Left renal pelvis (tissue), 4 donors: ENCODE data around the gene PTPRJ. TPM values are rescaled to one million over a fixed set of nuclear protein-coding genes. Genes with fewer than 3 reads are reported as not detected.
A peak's percentile ranks its signal among the peaks of the same experiment; 100 is the strongest.

Experiments
- DNase-seq, 4 donors: peaks; one replicate each; pipeline ENCODE4 v3.0.0-alpha.2; 2013; ENCODE audit warnings: low read depth in 4 of 4, low spot score in 3 of 4
- polyA plus RNA-seq, 4 donors: library from polyadenylated mRNA; unstranded; fragments of 120-200 nt; gene quantifications; one replicate each; pipeline ENCODE4 v1.2.1, GENCODE V29; 2013; ENCODE audit not compliant: insufficient read length in 4 of 4

Gene PTPRJ
- polyA plus RNA-seq, 4 donors = 9.0 to 25.1 (median 23.9) TPM

DNA sequence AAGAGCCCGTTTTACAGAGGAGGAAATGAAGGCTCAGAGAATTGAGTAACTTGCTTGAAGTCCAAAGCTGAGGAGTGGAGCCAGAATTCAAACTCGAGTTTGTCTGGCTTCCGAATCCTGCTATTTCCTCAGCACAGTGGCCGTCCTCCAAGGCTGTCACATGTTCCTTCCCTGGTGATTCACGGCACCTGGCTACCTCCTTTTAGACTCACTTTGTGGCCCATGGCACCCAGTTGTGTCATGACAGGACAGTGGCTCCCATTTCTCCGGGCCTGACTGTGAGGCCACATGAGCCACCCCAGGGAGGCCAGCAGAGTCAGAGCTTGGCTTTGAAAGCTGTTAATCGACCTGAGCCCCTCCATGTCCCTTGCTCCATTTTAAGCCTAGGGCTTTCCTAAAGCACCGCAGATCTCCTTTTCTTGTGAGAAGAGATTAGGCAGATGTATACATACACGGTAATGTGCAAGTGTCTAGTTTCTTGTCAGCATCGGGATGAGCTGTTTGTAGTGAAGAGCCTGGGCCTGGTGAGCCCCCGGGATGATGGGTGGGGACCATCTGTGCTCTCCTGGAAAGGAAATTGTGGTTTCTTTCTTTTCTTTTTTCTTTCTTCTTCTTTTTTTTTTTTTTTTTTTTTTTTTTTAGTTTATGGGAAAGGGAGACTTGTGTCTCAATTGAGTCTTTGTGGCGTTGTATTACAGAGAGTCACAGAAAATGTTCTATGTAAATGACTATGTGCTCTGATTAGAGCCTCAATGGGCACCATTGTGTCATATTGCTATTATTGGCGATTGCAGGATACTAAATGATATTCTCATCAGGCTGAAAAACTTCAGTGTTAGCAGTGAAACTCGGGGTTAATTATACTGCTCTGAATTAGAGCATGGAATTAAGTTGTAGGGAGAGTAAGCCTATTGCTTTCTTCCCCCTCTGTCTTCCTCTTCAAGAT, 54.8 kb downstream of the PTPRJ start:
- DNase-seq = no peak

DNA sequence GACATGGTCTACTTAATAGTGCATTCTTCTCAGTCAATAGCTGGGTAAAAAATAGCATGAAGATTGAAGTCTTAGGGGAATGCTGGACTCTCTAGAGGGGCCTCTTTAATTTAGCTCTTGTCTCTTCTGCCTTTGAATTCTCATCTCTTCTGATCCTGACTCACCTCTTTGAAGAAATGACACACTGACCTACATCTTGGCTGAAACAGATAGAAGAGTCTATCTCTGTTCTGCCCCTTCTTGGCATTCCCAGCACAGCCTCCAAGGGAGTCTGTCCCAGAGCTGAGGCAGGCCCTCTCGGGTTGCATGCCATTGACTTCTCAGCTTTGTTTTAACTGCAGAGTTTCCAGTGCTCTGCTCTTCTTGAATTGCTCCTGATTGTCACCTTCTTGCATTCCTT, 55.7 kb downstream of the PTPRJ start:
- no peak for DNase-seq

DNA sequence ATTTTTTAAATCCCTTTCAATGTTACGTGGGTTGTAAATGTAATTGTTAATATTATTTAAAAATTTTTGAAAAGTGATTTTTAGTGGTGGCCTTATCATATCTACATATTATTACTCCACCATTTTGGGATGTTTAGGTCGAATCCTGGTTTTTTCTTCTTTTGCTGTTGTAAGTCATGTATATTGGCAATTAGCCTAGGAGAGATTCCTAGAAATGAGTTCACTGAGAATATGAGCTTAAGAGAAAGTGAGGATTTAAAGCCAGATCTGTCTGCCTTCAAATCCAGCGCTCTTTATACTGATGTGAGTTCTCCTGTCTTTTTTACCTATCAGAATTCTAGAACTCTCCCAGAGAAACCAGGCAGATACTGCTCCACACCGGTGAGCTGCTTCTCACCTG, 56.1 kb downstream of the PTPRJ start:
- DNase-seq = no peak

DNA sequence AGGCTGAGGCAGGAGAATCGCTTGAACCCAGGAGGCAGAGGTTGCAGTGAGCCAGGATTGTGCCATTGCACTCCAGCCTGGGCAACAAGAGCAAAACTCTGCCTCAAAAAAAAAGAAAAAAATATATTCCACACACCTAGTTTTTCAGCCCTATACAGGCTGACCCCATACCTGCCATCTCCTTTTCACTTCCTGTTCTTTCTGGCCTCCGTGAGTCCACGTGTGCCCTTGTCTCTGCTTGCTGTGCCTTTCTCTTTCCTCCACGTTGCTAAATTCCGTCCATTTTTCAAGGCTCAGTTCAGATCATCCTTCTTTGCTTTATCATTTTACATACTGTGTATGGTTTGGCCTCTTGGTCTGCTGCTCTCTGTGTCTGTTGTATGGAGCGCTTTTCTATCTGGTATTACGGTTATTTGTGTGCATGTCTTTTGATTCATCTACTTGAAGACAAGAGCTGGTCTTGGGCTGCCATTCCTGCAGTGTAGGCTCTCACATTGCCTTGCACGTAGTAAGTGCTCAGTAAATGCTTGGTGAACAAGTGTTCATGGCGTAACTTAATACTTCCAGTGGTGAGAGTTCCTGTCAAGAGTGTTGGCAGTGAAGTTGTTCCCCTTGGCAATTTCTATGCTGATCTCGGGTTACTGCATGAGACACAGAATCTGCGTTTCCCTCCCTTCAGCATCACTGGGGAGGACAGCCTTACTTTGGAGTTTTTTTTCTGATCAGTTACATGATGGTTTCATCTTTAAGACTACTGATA, 57.5 kb downstream of the PTPRJ start:
- no peak for DNase-seq

DNA sequence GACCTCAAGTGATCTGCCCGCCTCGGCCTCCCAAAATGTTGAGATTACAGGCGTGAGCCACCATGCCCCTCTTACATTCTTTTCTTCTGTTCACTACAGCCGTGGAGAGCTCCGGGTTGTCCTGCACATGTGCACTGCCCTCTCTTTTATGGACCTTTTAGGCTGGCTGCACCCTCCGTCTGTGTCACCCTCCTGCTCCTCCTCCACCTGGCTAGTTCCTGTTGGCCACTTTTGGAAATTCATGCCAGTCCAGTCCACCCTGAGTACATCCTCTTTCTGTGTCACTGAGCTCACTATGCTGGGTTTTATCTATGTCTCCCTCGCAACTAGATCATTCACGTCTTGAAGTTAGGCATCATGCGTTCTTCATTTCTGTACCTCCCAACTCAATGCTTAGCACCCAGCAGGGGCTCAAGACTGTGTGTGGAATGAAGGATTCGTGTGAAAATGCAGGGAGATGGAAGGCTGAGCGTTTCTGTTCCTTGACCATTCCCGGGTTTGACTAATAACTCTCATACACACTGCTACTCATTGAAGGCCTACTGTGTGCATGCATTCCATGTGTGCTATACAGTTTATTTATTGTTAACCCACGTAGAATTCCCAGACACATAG, 60.6 kb downstream of the PTPRJ start:
- DNase-seq = no peak

DNA sequence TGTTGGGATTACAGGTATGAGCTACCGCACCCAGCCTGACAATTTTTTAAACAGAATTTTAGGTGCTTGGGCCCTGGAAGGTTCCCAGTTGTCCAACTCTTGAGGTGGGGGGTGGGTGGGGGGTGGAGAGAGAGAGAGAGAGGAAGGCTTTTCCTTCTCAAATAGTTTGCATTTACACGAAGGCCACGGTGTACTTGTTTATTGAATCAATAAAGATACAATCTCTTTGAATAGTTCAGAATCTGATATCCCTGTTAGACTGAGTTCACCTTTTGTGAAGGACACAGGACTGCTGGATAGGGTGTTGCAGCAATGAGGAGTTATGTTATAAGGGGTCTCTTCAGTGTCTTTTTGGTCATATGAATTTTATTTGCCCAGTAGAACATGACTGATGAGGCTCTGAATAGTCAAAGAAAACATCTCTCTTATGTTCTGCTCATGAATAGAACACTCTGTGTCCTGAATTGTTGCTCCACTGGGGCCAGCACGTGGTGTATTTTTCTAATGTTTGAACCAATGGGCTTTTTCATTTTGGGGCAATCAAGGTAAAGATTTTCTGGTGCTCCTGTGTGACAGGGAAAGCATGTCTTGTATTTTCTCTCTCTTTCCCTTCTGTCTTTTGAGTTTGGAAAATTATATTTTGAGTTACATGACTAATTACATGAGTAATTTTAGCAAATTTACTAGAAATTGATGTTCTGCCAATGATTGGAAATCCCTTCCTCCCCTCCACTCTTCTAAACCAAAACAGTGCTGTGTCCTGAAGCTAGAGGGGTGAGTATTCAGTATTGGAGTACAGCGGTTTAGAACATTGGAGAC, 61.7 kb downstream of the PTPRJ start:
- no peak for DNase-seq

DNA sequence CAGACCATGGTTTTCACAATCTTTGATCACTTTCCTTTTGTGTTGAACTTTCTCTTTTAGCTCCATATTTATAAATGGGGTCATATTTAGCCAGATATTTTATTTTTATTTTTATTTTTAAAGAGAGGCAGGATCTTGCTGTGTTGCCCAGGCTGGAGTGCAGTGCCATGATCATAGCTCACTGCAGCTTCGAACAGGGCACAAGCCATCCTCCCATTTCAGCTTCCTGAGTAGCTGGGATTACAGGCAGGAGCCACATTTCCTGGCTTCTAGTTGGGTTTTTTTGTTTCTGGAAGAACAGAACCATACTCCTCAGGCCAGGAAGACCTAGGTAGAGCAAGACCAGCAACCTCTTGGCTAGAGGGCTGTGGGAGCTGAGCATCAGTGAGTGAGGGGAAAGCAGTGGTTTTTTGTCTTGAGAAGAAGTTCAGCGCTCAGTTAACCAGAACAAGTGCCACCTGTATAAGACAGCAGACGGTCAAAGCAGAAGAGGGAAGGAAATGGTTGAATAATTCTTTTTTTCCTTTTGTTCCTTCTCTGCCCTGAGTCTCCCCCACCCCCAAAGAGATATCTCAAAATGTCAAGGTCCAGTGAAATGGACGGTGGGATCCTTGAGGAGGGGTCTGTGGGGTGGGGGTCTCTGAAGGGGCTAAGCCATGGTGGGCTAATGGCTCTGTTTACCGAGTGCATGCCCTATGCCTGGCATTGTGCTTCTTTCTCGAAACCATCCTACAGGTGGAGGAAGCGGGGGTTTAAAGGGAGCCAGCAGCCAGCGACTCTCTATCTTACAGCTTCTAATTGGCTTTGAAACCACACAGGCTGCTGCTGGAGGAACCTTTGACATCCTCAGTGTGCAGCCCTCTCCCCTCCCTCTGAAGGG, 63.0 kb downstream of the PTPRJ start:
- no peak for DNase-seq

DNA sequence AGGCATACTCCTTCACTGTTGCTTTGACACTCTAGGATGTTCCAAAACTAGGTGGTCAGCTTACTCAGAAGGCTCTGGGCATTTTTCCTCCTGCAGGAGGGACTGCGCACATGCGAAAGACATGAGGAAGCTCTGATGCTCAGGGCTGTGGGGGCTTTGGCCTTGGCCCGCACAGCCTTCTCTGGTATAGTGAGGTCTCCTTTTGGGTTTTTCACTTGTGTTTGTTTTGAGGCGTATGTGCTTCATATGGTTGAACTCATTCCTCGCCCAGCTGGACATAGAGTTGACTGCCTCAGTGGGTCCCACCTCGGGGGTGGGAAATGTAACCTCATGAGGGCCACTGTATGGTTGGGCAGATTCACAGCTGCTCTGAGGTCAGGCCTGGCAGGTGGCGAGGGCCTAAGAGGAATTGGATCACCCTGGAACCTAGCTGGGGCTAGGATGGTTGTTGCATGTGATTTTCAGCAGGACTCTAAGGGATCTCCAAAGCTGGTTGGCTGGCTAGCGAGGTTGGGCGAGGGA, 63.7 kb downstream of the PTPRJ start:
- no peak for DNase-seq

DNA sequence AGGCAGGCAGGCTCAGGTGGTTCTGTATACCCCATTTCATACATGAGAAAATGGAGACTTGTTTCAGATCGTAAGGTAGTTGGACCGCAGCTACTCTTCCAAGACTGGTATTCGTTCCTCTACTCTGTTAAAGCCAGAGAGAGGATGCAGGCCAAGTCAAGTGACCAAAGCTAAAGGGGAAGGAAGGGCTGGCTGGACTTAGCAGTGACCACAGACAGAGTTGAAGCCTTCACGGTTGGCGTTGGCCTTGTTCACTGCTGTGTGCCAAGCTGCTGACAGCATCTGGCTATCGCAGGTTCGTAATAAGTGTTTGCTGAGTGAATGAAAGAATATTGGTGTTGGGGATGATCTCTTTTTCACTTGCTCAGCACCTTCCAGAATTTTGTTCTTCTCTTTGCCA, 64.2 kb downstream of the PTPRJ start:
- DNase-seq = no peak

DNA sequence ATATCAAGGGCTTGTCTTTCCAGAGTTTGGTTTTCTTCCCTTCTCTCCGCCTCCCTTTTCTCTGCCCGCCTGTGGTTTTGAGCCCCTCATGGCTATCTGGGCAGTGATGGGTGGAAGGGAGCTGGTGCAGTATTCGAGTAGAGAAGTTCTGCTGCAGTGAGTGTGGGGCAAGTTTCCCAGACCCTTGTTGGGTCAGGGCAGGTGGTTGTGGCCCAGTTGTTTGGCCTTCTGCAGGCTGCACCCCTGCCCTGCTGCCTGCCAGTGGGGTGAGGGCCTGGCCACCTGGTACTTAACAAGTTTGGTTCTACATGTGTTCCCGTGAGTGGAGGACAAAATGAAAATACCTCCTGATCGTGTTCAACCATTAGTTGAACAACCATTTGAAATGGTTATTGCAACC, 65.2 kb downstream of the PTPRJ start:
- no peak for DNase-seq

DNA sequence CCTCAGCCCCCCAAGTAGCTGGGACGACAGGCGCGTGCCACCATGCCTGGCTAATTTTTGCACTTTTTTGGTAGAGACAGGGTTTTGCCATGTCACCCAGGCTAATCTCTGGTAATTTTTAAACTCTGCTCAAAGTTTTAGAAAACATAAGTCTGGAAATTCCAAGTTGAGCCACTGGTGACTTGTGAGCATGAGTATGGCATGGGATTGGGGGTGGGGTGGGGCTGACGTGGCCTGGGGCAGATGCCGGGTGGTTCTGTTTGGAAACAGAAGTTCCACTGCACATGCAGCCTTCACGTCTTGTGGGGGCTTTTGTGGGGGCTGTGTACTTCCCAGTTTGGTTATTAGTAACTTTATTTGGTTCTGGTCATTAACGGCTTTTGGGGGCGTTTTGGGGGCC, 67.3 kb downstream of the PTPRJ start:
- no peak for DNase-seq

DNA sequence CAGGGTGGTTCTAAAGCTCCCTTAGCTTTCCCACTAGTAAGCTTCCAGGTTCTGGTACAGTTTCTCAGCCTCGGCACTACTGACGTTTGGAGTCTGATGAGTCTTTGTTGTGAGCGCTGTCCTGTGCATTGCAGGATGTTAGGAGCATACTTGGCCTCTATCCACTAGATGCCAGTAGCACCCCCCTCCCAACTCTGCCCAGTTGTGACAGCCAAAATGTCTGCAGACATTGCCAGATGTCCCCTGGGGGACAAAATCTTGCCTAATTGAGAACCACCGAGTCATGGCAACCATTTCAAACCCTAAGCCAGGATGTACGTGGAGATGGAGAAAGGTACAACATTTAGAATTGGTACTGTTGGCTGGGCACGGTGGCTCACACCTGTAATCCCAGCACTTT, 68.7 kb downstream of the PTPRJ start:
- no peak for DNase-seq

DNA sequence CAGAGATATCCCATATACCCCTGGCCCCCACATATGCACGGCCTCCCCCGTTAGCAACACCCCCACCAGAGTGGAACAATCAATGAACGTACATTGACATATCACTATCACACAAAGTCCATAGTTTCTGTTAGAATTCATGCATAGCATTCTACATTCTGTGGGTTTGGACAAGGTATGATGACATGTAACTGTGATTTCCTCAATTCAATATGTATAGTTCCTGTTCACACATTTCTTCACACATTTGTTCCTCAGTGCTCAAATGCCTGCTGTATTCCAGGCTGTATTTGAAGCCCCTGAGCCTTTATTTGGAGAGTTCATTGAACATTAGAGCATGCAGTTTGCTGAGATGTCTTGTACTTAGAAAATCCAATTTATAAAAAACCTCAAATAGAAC, 69.9 kb downstream of the PTPRJ start:
- no peak for DNase-seq

DNA sequence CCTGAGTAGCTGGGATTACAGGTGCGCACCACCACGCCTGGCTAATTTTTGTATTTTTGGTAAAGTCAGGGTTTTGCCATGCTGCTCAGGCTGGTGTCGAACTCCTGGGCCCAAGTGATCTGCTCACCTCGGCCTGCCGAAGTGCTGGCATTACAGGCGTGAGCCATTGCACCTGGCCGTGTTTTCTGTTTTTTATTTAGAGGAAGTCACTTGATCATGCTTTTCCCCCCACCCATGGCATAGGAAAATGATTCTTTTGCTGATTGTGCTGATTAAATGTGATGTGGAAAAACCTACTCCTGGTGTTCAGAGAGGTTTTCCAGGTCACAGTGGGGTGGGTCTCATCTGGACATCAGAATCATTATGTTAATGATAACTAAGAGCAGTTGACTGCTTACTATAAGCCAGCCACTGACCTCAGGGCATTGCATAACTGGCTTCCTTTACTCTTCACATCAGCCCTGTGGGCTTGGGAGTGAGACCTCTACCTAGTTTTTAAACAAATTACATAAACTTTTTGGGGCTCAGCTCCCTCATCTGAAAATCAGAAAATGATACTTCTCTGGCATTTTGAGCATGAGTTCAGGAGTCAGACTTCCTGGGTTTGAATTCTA, 71.0 kb downstream of the PTPRJ start:
- DNase-seq = no peak

DNA sequence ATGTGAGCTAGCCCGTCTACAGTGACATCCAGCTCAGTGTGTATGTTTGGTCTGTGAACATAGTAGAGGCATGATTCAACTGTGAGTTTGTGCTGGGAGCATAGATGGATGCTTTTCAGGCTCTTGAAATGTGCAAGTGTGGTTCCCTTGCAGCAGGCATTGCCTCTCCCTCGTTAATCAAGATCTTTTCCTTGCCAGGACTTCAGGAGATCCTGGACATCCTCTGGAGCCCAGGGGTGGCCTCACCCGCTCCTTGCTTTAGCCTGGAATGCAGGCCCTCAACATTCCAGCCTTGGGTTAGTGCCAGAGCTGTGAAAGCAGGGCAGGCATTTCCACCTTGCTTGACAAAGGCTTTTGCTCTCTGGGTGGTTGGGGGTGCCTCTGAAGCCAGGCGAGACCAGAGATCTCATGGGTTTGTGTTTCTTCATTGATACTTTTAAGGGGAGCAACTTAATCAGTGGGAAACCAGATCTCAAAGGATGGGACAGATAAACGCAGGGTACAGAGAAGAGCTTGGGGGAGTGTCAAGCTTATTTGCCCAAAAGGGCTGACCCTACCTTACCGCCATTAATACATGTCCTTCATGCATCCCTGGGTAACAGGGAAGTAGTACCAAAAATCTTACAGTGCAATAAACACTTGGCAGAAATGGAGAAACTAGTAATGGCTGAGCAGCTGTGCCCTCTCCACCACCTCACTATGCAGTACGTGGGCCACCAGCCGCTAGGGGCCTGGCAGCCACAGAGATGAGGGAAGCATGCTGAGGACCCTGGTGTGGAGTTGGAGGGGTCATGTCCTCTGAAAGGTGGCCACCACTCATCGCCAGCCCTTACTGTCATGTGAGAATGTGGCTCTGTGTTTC, 72.1 kb downstream of the PTPRJ start:
- peak in 1 of 4 donors; percentile 64 for DNase-seq

DNA sequence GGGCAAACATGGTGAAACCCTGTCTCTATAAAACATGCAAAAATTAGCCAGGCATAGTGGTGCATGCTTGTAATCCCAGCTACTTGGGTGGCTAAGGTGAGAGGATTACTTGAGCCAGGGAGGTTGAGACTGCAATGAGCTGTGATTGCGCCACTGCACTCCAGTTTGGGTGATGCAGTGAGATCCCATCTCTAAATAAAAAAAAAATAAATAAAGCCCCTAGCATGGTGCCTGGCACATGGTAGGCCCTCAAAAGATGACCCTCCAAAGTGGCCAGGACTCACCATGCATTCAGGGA, 74.6 kb downstream of the PTPRJ start:
- no peak for DNase-seq

DNA sequence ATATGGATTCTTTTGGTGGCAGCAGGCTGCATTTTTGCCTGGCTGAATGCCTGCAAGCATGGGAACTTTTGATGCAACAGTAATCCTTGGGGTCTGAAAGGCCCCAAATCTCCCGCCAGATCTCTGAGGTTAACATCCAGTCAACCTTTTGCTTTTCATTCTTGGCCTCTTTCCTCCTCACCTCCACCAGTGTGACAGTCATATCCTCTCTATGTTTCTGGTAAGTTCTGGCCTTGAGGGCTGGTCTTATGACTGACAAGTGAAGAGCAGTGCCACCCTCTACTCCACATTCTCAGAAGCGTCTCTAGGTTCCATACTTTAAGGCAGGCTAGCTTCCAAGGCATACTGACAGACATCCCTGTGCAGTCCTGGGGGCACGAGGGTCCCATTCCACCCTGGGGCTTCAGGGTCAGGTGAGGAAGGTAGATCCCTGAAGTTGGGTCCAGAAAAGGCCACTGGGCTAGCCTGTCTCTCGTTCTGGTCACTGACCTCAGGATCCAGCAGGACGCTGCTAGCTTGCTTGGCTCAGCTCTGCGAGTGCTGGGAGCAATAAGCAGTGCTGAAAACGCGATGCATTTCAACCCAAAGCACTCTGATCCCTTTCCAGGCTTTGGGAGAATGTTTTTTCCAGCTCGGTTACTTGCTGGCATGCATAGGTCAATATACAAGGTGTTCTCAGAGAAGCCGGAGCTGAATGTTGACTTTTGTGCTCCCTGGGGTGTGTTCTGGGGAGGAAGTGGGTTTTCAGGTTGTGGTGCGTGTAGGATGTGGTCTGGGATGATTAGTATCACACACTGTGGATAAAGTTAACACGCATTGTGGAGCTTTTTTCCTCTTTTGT, 75.2 kb downstream of the PTPRJ start:
- peak in 2 of 4 donors; percentile 45 to 57 for DNase-seq
